22Rv1 (cell line): ENCODE data around the gene CALML6.

Experiments used
- ZFX ChIP-seq: fragments of 450-650 bp; IDR thresholded peaks from 2 replicates; pipeline ENCODE4 v1.6.1; 2017; ENCODE audit warnings: antibody characterized with exemption, borderline replicate concordance
- TF ChIP-seq, protein P1 (sequence below): fragments of 450-650 bp; IDR thresholded peaks from 2 replicates; pipeline ENCODE4 v1.5.1; 2017; ENCODE audit warnings: mild to moderate bottlenecking

DNA sequence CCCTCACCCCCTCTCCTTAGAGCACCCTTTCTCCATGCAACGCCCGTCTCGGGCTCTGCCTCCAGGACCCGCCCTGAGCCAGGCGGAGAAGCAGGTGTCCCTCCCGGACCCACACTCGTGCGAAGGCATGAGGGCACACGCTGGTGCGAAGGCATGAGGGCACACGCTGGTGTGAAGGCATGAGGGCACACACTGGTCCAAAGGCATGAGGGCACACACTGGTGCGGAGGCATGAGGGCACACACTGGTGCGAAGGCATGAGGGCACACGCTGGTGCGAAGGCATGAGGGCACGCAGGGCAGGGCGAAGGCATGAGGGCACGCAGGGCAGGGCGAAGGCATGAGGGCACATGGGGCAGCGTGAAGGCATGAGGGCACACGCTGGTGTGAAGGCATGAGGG lies 9.8 kb downstream of the CALML6 start:
- TF ChIP-seq, protein P1, sequence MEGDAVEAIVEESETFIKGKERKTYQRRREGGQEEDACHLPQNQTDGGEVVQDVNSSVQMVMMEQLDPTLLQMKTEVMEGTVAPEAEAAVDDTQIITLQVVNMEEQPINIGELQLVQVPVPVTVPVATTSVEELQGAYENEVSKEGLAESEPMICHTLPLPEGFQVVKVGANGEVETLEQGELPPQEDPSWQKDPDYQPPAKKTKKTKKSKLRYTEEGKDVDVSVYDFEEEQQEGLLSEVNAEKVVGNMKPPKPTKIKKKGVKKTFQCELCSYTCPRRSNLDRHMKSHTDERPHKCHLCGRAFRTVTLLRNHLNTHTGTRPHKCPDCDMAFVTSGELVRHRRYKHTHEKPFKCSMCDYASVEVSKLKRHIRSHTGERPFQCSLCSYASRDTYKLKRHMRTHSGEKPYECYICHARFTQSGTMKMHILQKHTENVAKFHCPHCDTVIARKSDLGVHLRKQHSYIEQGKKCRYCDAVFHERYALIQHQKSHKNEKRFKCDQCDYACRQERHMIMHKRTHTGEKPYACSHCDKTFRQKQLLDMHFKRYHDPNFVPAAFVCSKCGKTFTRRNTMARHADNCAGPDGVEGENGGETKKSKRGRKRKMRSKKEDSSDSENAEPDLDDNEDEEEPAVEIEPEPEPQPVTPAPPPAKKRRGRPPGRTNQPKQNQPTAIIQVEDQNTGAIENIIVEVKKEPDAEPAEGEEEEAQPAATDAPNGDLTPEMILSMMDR = no peak
- TF ChIP-seq ZFX = no peak
